GM19324 (cell line): ENCODE results near the gene PTP4A2.
"Not testable (repeated sequence)": the region's sequence is repeated elsewhere in the genome, so short reads cannot be mapped to it uniquely, and the experiment has no call there.

Experiments
- ATAC-seq: cut with Tn5 transposase; IDR thresholded peaks from one replicate; pipeline ENCODE4 v1.9.1; 2021; ENCODE audit warnings: mild to moderate bottlenecking, moderate library complexity; ENCODE audit not compliant: unreplicated experiment, low FRiP score

Gene PTP4A2

DNA sequence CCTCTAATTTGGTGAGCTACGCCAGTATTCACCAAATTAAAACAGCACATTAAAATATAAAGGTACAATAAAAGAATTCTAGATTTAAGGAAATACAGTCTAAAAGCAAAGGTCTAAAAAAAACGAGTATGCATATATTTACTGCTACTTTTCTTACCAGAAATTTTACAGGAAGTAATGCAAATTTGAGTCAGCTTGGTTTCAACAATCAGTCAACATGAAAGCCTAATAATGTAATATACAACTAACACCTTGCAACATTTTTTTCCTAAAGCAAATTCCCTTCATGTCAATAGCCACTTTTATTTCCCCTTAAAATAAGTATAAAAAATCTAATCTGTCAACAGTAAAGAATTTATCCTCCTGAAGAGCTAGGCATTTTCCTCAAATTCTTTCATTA is 11.9 kb downstream of the PTP4A2 start:
- ATAC-seq: no peak

DNA sequence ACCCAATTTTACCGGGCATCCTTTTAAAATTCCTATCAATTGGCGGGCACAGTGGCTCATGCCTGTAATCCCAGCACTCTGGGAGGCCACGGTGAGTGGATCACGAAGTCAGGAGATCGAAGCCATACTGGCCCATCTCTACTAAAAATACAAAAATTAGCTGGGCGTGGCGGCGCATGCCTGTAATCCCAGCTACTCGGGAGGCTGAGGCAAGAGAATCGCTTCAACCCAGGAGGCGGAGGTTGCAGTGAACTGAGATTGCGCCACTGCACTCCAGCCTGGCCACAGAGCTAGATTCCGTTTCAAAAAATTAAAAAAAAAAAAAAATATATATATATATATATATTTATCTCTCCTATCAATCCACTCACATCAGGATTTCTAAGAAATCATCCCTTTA is 12.3 kb downstream of the PTP4A2 start:
- not testable (repeated sequence) for ATAC-seq

DNA sequence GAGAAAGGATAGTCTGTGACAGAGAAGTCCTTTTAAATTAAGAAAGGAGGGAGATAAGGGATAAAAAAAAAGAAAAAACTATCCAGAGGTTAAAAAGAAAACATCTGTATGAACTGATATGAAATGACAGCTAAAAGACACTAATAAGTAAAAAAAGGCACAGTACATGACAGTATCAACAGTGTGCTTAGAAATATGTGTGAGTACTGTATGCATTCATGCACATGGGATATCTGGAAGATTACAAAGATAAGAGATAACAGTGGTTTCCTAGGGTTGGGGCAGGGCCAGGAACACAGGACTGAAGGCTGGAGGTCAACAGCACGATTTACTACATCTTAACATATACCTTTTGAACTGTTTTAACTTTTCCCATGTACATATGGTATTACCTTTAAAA is 13.3 kb downstream of the PTP4A2 start:
- ATAC-seq: no peak

DNA sequence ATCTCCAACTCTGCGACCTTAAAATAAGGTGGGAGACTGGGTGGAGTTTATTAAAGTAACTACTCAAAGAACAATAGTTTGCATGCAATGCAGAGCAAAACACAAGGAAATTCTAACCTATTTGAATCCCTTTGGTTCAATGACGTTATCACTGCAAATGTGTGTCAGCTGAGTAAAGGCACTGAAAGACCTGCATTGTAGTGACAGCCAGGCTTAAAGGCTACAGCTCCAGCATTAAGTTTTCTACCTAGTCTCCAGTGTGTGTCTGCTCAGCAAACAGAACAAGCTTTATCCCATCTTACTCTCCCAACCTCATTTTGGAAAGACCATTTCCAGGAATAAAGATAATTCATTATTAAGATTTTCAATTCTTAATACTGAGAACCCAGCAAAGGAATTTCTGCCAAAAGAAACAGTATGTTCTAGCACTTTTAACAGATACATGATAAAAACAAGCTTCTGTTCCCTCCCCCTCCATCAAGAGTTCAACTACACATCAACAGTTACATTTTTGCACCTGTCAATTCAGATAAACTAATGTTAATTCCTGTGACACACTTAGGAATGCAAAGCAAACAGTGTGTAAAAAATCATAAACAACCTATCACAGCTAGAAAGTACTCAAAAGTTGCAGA is 14.2 kb downstream of the PTP4A2 start:
- no peak for ATAC-seq

DNA sequence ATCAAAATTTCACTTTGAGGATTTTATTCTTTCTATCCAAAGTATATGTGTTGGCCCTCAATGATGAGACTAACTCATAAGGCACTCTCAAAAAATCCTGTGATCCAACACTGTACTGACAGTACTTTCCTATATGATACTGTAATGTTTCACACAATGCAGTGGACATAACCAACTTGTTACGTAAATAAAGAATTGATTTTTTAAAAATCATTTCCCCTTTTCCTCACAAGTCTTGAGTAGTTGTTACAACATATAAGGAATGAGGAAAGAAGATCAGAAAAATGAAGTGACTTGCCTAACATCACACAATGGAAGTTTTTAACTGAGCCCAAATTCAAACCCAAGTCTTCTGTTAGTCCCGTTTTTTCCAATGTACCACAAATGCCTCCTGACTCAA is 17.2 kb downstream of the PTP4A2 start:
- ATAC-seq: no peak

DNA sequence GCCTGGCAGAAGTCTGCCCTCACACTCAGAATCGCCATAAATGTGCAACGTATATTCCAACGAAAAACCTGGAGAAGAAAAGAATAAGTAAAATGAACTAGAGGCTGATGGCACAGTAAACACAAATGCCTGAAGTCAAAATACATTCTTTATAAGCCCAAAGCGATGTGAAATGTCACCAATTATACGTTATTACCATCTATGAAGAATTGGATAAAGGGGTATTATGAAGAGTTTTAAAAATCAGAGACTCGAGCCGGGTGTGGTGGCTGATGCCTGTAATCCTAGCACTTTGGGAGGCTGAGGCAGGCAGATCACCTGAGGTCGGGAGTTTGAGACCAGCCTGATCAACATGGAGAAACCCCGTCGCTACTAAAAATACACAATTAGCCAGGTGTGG is 18.6 kb downstream of the PTP4A2 start:
- ATAC-seq: no peak

DNA sequence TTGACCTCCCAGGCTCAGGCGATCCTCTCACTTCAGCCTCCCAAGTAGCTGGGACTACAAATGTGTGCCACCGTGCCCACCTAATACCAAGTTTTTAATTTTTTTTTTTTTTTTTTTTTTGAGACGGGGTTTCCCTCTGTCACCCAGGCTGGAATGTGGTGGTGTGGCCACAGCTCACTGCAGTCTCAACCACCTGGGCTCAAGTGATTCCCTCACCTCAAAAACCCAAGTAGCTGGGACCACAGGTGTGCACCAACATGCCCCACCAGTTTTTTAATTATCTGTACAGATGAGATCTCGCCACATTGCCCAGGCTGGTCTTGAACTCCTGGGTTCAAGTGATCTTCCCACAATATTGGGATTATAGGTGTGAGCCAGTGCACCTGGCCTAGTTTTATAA is 22.7 kb downstream of the PTP4A2 start:
- ATAC-seq: no peak

DNA sequence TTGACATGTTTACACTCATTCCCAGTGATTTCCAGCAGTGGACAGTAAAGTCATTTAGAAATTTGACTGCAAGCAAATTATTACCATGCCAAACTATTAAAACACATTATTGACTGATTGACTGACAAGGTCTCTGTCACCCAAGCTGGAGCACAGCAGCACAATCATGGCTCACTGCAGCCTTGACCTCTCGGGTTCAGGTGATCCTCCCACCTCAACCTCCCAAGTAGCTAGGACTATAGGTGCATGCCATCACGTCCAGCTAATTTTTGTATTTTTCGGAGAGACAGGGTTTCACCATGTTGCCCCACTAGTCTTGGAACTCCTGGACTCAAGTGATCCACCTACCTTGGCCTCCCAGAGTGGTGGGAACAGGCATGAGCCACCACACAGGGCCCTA is 24.2 kb downstream of the PTP4A2 start:
- no peak for ATAC-seq

DNA sequence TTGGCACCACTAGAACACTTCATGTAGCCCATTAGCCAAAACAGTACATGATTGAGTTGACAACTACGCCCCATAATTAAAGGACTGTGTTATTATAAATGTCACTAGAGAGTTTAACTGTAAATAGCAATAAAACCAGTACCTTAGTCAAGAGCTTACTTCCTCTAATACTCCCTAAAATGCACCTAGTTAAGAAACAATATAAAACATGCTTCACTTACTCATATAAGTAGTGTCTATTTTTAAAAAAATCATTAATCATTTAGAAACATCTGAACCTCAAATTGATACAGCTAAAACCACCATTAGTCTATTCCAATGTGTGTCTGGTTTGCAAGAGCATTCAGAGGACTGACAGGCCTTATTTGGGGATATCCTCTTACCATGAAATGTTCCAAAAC is 25.3 kb downstream of the PTP4A2 start:
- ATAC-seq: no peak

DNA sequence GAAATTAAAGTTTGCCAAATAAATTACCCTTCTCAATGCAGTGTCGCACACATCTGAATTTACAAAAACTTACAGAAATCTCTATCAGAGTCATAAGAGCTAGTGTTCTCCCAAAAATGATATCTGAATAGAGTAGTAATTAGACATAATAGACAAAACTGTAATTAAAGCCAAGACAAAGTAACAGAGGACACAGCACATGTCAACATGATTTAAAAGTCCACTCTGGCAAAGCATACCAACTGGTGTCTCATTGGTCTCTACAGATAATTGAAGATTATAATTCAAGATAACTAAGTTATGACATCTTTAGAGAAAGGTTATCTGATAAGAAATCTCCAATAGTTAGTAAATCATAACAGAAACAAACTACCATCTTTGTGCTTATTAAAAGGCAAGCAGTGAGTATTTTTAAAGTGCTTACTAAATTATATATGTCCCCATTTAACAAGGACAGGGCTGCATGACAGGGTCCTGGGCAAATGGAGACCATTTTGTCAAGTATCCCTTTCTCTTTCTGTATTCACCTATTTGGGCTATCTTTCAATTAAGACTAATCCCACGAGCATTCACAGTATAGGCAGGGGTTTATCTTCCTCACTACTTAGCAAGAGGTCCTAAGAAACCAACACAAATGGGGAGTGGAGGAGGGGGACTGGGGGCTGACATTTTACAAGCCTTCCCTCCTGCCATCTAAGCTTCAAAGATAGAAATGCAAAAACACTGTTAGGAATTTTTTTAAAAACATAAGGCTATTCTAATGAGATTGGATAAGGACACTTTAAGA is 26.0 kb downstream of the PTP4A2 start:
- no peak for ATAC-seq

DNA sequence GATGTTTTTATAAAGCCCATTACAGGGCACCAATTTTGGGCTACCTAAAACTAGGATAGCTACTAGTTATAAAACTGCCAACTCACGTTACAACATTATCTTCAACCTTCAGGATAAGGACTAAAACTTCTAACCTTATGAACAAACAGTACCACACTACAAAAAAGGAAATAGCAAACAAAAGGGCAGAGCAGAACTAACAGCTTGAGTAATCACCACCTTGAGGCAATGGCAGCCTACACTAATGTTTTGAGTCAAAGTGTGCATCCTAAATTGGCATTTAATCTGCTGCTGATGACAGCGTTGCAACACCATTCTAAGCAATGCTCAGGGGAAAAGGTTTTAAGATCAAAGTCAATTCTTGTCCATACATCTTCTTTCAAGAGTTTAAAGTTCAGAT is 27.2 kb downstream of the PTP4A2 start:
- ATAC-seq: no peak

DNA sequence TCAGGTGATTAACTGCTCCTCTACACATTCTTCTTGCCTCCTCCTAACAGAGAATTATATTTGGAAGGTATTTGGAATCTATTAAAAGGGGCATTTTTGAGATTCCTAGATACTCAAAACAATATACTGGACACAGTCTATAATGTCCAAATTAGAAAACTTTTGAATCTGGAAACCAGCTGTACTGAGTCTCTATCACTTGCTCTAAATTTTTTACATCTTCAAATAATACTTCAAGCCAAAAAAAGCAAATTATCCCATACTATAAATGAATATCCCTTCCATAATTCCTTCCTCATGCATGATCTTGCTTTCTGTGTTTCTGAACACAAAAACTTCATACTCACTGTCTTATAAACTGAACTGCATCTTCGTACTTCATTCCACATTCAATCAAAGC is 28.5 kb downstream of the PTP4A2 start:
- ATAC-seq: no peak

DNA sequence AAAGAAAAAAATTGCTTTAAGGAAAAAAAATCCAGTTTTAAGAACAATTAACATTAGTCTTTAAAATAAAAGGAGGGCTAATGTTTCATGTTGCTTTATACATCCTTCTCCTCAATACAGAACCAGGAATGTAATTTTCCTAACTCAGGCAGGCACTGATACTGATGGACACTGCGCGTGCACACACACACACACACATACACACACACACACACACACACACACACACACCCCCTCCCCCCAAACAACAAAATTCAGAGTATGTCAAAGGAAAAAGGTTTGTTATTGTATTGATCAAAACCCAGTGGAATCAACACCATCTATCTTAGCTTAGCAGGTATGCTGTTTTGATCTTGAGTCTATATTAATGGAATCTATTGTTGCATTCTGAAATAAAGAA is 31.6 kb downstream of the PTP4A2 start:
- ATAC-seq: no peak

DNA sequence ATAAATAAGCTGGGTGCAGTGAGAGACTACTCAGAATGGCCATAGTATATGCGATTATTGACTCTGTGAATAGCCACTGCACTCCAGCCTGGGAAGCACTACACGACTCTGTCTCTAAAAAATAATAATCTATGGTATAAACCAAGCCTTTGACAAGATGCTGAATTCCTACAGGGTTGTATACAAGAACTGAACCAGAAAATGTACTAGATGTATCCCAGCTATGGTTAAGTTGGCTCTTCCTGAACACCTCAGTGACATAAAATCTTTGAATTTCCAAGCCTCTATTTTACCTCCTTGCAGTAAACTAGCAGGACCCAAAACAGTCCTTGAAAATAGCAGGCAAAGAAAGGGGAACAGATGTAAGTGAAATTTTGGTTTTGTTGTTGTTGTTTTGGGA is 32.5 kb downstream of the PTP4A2 start:
- no peak for ATAC-seq

DNA sequence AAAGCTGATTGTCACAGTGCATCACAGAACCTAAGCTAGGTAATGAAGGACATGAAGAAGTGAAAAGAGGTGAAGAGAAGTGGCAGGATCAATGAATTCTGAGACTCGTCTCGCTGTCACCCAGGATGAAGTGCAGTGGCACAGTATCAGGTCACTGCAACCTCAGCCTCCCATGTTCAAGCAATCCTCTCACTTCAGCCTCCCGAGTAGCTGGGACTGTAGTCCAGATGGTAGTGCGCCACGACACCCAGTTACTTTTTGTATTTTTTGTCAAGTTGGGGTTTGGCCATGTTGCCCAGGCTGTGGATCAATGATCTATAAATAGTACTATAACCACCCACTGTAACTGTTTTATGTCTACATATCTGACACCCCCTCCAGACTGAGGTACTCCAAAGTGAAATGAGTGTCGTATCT is 33.1 kb downstream of the PTP4A2 start:
- no peak for ATAC-seq

DNA sequence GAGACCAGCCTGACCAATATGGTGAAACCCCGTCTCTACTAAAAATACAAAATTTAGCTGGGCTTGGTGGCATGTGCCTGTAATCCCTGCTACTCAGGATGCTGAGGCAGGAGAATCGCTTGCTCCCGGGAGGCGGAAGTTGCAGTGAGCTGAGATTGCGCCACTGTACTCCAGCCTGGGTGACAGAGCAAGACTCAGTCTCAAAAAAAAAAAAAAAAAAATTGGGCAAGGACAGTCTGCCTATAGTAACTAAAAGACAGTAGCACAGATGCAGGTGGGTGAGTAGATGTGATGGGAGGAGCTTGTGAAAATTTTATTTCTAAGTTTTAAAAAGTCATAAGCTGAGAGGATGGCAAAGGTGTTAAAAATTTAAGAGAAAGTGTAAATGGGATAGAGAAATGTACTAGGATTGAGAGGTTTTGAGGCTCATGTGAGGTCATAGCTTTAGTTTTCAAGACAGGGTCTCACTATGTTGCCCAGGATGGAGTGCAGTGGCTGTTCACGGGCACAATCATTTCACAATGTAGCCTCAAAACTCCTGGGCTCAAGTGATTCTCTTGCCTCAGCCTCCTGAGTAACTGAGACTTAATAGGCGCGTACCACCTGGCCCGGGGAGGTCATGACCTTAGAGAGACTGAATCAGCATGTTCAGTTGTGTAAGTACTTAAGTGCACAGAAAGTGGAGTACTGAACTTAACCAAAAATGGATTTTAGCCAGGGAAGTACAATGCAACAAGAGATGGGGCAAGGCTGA is 33.7 kb downstream of the PTP4A2 start:
- ATAC-seq: no peak

DNA sequence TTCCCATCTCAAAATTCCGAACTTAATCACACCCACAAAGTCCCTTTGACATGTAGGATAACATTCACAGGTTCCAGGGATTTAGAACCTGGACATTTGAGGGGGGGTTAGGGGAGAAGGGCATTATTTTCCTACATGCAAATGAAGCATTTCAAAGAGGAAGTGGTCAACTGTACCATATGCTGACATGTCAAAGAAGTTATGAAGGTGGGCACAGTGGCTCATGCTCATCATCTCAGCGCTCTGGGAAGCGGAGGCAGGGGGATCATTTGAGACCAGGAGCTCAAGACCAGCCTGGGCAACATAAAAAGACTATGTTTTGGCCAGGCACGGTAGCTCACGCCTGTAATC is 35.7 kb downstream of the PTP4A2 start:
- no peak for ATAC-seq

DNA sequence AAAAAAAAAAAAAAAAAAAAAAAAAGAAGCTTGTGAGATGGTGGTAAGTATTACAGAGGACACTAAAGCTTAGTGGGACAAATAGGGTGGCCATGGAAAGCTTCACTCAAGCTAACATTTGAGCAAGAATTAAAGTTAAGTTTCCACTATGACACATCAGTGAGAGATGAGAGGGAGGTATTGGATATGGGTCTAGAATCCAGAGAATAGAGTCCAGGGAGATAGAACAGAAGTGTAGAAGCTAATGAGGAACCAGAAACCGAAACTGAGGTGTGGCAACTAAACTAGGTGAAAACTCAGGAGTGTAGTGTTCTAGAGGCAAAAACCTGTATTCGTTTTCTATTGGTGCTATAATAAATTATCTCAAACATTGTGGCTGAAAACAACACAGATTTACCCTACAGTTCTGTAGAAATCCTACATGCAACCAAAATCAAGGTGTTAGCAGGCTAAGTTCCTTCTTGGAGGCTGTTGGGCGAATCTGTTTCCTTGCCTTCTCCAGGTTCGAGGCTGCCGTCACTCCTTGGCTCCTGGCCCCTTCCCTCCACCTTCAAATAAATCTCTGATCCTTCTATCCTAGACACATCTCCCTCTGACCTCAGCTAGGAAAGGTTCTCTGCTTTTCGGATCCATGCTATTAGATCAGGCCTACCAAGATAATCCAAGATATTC is 36.2 kb downstream of the PTP4A2 start:
- ATAC-seq: no peak

DNA sequence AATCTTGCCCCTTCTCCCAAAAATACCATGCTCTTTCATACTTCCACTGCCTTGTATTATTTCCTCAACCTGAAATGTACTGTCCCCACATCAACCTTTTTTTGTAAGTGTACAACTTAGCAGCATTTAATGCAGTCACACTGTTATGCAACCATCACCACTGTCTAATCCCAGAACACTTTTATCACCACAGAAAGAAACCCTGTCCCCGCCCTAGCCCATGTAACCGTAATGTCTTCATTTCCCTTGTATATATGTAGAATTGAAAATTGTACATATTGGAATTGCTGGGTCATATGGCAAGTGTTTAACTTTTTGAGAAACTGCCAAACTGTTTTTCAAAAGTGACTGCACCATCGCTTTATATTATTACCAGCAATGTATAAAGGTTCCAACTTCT is 37.4 kb downstream of the PTP4A2 start:
- ATAC-seq: no peak

DNA sequence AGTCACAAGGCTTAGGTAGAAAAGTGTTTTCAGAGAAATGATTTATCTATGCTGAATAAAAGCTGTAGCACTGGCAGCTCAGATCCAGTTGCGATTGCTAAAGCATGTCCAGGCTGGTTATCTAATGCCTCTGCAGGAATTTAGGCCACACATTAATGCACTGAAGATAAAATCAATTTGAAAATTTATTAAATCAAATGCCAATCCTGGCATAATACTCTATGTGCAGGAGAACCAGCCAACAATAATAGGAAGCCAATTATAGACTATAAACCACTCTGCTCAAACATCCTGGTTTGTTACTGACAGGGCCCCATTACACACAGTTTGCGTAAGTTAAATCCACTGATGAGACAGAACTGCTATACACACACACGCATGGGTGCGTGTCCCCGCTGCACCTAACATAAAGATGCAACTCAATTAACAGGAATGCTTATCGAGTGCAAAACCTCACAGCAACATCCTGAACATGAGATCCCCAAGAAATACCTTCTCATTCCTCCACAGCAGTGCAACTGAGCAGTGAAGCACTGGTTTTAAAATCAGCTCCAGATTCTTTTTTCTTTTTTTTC is 40.6 kb downstream of the PTP4A2 start:
- ATAC-seq: no peak
